Heart left ventricle (tissue), 13 donors: ENCODE results near the gene PPT2.

Experiments
- CTCF ChIP-seq, 12 donors: fragments of 200-600 bp; sonication (generic) in 4 of 12; IDR thresholded peaks; one replicate each; pipeline versions ENCODE4 v1.5.0 to v1.8.0; 2018 to 2022; ENCODE audit warnings: antibody characterized with exemption in 12 of 12, mild to moderate bottlenecking in 5 of 12
- POLR2A ChIP-seq, 2 donors: fragments of 450-650 bp; IDR thresholded peaks; one replicate each; pipeline ENCODE4 v1.6.1; 2017; ENCODE audit warnings: antibody characterized with exemption in 2 of 2, mild to moderate bottlenecking in 2 of 2, moderate library complexity in 2 of 2
- donor health status: ischemic (EF 13 %, LVEDD 7.1; RV severe dilation, severe dysfunction).
- donor health status: DM: no; HTN: yes; CAD: no.
- donor health status: DM: no; HTN: no; CAD: no.
- donor health status: ischemic (EF 25% LVEDD 6.9; RV normal size, moderate dysfunction).
- donor health status: ischemic (EF 25% LVEDD 5.7; RV mildly dilated, moderate dysfunction).
- donor health status: ischemic (EF 35%, LVEDD 5.7; RV mildly dilated, moderate dysfunction).
- donor health status: nonischemic (EF 11% LVEDD 7.7; RV severe dilation, severe dysfunction).
- donor health status: DM: yes; HTN: yes; CAD: no.
- donor health status: PGD.
- donor health status: ischemic (EF 29% LVEDD 5.4; RV normal size, mild dysfunction).
- donor health status: nonischemic (EF 23%, LVEDD 6.1; RV moderate dilation, normal function).

DNA sequence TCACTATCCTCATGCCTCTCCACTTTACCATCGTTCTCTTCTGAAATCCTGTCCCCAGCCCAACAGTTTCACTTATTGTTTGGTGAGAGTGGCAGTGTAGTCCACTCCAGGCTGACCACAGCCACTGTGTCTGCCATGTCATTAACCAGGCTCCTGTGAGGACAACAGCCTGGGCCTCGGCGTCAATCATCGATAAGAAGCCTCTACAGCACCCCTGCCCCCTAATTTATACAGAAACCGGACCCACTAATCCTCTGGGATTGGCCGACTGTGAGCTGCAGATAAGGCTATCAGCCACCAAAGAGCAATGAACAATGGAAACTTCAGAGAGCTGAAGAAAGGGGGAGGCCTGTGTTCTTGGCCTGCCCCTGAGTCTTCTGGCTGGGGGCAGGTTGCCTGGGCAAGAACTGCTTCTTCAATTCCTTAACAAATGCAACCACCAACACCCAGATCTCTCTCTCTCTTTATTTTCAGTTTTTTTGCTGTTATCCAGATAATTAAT, 13.9 kb downstream of the PPT2 start:
- TF ChIP-seq CTCF (IDR thresholded peaks at IDR 0.05), result no peak
- no peak for TF ChIP-seq POLR2A (IDR thresholded peaks at IDR 0.05)
